Measurements from ENCODE around the gene ADGRG1. TPM values are rescaled to one million over a fixed set of nuclear protein-coding genes. Genes with fewer than 3 reads are reported as not detected.

The ADGRG1 gene
- total RNA-seq, 1 experiment from 2014 or later, result 131 TPM

DNA sequence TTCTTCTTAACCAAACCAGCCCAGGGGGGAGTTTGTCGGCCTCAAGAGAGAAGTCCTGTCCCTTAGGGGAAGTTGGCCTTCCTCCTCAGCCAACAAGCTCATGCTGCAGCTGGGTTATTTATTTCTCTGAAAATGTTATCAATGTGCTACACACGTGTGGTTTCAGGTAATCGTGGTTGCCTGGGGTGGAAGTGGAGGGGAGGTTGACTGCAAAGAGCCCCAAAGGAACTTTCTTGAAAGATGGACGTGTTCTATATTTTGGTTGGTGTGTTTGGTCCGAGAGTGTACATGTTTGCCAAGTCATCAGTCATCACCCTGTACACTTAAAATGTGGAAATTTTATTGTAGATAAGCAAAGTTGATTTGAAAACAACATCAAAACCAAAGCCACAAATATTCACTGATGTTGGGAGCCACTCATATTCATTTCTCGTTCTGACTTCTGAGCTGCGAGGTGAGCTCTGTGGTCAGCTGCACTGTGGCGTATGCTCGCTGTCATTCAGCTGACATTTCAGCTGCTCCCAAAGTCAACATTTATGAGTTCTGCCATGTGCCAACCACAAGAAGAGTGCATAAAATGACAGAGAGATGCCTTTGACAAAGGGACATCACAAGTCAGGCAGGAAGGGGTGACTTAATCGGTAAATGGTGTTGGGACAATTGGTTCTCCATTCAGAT is 26.5 kb upstream of the ADGRG1 start:
- DNase-seq, result no peak
- TF ChIP-seq EZH2 (IDR thresholded peaks at IDR 0.05; ENCODE audit: low read depth), result no peak
- TF ChIP-seq, protein P1, sequence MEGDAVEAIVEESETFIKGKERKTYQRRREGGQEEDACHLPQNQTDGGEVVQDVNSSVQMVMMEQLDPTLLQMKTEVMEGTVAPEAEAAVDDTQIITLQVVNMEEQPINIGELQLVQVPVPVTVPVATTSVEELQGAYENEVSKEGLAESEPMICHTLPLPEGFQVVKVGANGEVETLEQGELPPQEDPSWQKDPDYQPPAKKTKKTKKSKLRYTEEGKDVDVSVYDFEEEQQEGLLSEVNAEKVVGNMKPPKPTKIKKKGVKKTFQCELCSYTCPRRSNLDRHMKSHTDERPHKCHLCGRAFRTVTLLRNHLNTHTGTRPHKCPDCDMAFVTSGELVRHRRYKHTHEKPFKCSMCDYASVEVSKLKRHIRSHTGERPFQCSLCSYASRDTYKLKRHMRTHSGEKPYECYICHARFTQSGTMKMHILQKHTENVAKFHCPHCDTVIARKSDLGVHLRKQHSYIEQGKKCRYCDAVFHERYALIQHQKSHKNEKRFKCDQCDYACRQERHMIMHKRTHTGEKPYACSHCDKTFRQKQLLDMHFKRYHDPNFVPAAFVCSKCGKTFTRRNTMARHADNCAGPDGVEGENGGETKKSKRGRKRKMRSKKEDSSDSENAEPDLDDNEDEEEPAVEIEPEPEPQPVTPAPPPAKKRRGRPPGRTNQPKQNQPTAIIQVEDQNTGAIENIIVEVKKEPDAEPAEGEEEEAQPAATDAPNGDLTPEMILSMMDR (conservative IDR thresholded peaks at IDR 0.05), result no peak
- peaks cover 13% of the 10 kb centered on the region for H3K4me1 ChIP-seq (replicated peaks; ENCODE audit: insufficient read depth)
- CTCF ChIA-PET, result interaction anchor here (1.1 to 1.6 kb wide), 2 partner anchors 45 to 47 kb away, joined by 3 to 4 read pairs; no protein-coding TSS in a partner anchor
- no peak overlapping the region for H3K27ac ChIP-seq
- no peaks in the 10 kb centered on the region for H3K9me2 ChIP-seq (ENCODE audit: insufficient read depth)
- no peaks in the 10 kb centered on the region for H3K27me3 ChIP-seq (ENCODE audit: insufficient read depth, low read depth)
- no peak overlapping the region for H3K4me3 ChIP-seq
- H3K4me2 ChIP-seq, result no peak overlapping the region
- intact Hi-C loops (cut with micrococcal nuclease; ENCODE audit: unreplicated experiment), result loop anchor here (2.0 kb wide), 1 partner anchor 21 kb away; no protein-coding TSS in a partner anchor
- no peaks in the 10 kb centered on the region for H3K79me2 ChIP-seq (ENCODE audit: low read depth)
- H2AFZ ChIP-seq, result no peak overlapping the region
- no peaks in the 10 kb centered on the region for H3K36me3 ChIP-seq (ENCODE audit: low read depth)
- POLR2A ChIA-PET (ENCODE audit: unreplicated experiment), result no interaction called here
- peaks cover 11% of the 10 kb centered on the region for H3F3A ChIP-seq (ENCODE audit: insufficient read depth, low read depth)
- no TSS peak for BruUV-seq (replicated peaks)
- no peaks in the 10 kb centered on the region for H3K9me3 ChIP-seq (ENCODE audit: insufficient read depth, low read depth)
- no peaks in the 10 kb centered on the region for H4K20me1 ChIP-seq (ENCODE audit: insufficient read depth)

GRCh38 chr16:57603115-57604024 is 25.1 kb upstream of the ADGRG1 start:
- ChIA-PET POLR2A (ENCODE audit: unreplicated experiment) (no interaction called here), CTCF (no interaction called here)
- Histone ChIP-seq H3K4me1 (replicated peaks; ENCODE audit: insufficient read depth) (peaks cover 19% of the 10 kb centered on the region), H3K27me3 (ENCODE audit: insufficient read depth, low read depth) (no peaks in the 10 kb centered on the region), H3K4me3 (no peak overlapping the region), H3K9me2 (ENCODE audit: insufficient read depth) (no peaks in the 10 kb centered on the region), H3K9me3 (ENCODE audit: insufficient read depth, low read depth) (no peaks in the 10 kb centered on the region), H3K4me2 (no peak overlapping the region), H3K36me3 (ENCODE audit: low read depth) (no peaks in the 10 kb centered on the region), H3K27ac (no peak overlapping the region), H3K79me2 (ENCODE audit: low read depth) (no peaks in the 10 kb centered on the region), H3F3A (ENCODE audit: insufficient read depth, low read depth) (peaks cover 4% of the 10 kb centered on the region; the same call in 1 of the 2 replicates), H2AFZ (no peak overlapping the region), H4K20me1 (ENCODE audit: insufficient read depth) (no peaks in the 10 kb centered on the region)
- intact Hi-C loops (cut with micrococcal nuclease; ENCODE audit: unreplicated experiment), result no loop called here
- BruUV-seq (replicated peaks), result no TSS peak
- DNase-seq, result no peak
- TF ChIP-seq, protein P1 (conservative IDR thresholded peaks at IDR 0.05), result no peak
- no peak for TF ChIP-seq EZH2 (IDR thresholded peaks at IDR 0.05; ENCODE audit: low read depth)

- Histone ChIP-seq H3K4me2 (no peak overlapping the region), H3K27ac (no peak overlapping the region), H3K9me3 (ENCODE audit: insufficient read depth, low read depth) (no peaks in the 10 kb centered on the region), H4K20me1 (ENCODE audit: insufficient read depth) (no peaks in the 10 kb centered on the region), H2AFZ (no peak overlapping the region), H3F3A (ENCODE audit: insufficient read depth, low read depth) (peaks cover 4% of the 10 kb centered on the region; the same call in 1 of the 2 replicates), H3K4me3 (no peak overlapping the region), H3K27me3 (ENCODE audit: insufficient read depth, low read depth) (no peaks in the 10 kb centered on the region), H3K36me3 (ENCODE audit: low read depth) (no peaks in the 10 kb centered on the region), H3K79me2 (ENCODE audit: low read depth) (no peaks in the 10 kb centered on the region), H3K4me1 (replicated peaks; ENCODE audit: insufficient read depth) (peaks cover 26% of the 10 kb centered on the region), H3K9me2 (ENCODE audit: insufficient read depth) (no peaks in the 10 kb centered on the region)
- ChIA-PET POLR2A (ENCODE audit: unreplicated experiment) (no interaction called here), CTCF (no interaction called here)
- intact Hi-C loops (cut with micrococcal nuclease; ENCODE audit: unreplicated experiment), result no loop called here
- BruUV-seq (replicated peaks), result no TSS peak
- DNase-seq, result no peak
- TF ChIP-seq, protein P1 (conservative IDR thresholded peaks at IDR 0.05), result no peak
- TF ChIP-seq EZH2 (IDR thresholded peaks at IDR 0.05; ENCODE audit: low read depth), result no peak
Observed at GRCh38 chr16:57604177-57604576, 24.3 kb upstream of the ADGRG1 start.
